GM12865 (cell line): Measurements from ENCODE around the gene ACHE.
A peak's percentile ranks its signal among the peaks of the same experiment; 100 is the strongest.

Experiments
- DNase-seq: peaks from one replicate; pipeline ENCODE4 v3.0.0; 2010; ENCODE audit warnings: low read depth
- H3K4me3 ChIP-seq: 2 replicates; pipeline ENCODE4 v1.5.1; 2011; ENCODE audit warnings: mild to moderate bottlenecking, low read depth, low read length, control low read depth
- TF ChIP-seq, protein P1 (sequence below): IDR thresholded peaks from 2 replicates; pipeline ENCODE4 v1.5.1; 2011; ENCODE audit warnings: low read length, control low read depth, low read depth, inconsistent platforms; ENCODE audit not compliant: insufficient read depth; ENCODE audit errors: missing control alignments

The ACHE gene

DNA sequence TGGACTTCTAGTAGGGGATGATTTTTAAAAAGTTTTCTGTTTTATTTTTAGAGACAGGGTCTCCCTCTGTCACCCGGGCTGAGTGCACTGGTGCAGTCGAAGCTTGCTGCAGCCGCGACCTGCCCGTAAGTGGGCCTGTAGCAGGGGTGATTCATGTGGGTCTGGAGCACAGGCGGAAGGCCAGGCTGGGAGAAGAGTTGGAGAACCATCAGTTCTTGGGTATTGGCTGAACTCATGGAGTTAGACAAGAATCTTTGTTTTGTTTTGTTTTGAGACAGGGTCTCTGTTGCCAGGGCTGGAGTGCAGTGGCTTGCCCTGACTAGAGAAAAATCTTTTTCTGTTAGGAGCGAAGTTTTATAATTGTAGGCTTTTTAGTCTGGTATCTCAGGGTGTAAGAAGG lies 15.0 kb downstream of the ACHE start:
- no peak for DNase-seq
- H3K4me3 ChIP-seq: no peak overlapping the region

DNA sequence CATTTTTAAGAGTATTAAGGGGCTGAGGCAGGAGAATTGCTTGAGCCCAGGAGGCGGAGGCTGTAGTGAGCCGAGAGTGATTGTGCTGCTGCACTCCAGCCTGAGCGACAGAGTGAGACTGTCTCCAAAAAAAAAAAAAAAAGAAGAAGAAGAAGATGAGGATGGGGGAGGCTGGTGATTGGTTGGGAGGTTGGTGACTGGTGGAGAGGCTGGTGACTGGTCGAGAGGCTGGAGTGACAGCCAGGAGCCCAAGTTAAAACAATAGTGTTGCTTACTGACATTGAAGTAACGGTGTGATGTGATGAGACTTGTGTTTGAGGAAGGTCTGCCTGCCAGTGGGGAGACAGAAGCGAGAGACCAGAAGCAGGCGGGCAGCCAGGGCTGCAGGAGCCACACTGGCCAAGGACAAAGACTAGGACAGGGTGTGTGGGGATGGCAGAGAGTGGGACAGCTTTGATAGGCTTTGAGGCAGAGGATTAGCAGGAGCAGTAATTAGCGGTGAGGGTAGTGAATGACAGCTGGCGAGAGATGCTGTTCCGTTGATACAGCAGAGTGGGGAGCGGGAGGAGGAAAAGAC lies 15.9 kb downstream of the ACHE start:
- TF ChIP-seq, protein P1, sequence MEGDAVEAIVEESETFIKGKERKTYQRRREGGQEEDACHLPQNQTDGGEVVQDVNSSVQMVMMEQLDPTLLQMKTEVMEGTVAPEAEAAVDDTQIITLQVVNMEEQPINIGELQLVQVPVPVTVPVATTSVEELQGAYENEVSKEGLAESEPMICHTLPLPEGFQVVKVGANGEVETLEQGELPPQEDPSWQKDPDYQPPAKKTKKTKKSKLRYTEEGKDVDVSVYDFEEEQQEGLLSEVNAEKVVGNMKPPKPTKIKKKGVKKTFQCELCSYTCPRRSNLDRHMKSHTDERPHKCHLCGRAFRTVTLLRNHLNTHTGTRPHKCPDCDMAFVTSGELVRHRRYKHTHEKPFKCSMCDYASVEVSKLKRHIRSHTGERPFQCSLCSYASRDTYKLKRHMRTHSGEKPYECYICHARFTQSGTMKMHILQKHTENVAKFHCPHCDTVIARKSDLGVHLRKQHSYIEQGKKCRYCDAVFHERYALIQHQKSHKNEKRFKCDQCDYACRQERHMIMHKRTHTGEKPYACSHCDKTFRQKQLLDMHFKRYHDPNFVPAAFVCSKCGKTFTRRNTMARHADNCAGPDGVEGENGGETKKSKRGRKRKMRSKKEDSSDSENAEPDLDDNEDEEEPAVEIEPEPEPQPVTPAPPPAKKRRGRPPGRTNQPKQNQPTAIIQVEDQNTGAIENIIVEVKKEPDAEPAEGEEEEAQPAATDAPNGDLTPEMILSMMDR: no peak
- no peak overlapping the region for H3K4me3 ChIP-seq
- DNase-seq: no peak

More for the DNA sequence above, 15.0 kb downstream of the ACHE start:
- TF ChIP-seq, protein P1: no peak

DNA sequence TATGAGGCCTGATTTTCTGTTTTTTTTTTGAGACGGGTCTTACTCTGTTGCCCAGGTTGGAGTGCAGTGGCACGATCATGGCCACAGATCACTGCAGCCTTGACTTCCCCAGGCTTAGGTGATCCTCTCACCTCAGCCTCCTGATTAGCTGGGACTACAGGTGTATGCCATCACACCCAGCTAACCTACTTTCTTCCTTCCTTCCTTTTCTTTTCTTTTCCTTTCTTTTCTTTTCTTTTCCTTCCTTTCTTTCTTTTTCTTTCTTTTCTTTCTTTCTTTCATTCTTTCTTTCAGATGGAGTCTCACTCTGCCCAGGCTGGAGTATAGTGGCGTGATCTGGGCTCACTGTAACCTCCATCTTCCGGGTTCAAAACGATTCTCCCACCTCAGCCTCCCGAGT lies 17.0 kb downstream of the ACHE start:
- no peak for DNase-seq
- TF ChIP-seq, protein P1: no peak
- H3K4me3 ChIP-seq: no peak overlapping the region

DNA sequence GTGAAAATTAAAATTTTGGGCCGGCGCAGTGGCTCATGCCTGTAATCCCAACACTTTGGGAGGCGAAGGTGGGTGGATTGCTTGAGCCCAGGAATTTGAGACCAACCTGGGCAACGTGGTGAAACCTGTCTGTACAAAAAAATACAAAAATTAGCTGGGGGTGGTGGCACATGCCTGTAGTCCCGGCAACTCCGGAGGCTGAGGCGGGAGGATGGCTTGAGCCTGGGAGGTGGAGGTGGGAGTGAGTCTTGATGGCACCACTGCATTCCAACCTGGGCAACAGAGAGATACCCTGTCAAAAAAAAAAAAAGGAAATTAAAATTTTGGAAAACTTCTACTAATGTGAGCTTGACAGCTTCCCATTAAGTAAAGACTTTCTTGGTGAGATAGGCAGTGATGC lies 17.7 kb downstream of the ACHE start:
- no peak overlapping the region for H3K4me3 ChIP-seq
- no peak for DNase-seq
- TF ChIP-seq, protein P1: no peak

DNA sequence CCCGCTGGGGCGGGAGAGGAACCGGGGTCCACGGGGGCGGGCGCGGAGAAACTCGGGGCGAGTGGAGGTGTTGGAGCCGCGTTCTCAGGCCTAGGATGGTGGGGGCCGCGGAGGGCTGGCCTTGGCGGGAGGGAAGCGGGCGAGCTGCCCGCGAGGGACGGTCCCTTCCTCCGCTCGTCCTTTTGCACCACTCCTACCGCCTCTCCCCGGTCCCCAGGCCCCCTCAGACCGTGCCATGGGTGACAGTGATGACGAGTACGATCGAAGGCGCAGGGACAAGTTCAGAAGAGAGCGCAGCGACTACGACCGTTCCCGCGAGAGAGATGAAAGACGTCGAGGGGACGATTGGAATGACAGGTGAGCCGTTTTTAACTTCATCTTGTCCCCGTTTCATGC lies 20.3 kb downstream of the ACHE start:
- TF ChIP-seq, protein P1: no peak
- peak; percentile 65 for DNase-seq
- H3K4me3 ChIP-seq: peak overlapping the region; percentile 80

DNA sequence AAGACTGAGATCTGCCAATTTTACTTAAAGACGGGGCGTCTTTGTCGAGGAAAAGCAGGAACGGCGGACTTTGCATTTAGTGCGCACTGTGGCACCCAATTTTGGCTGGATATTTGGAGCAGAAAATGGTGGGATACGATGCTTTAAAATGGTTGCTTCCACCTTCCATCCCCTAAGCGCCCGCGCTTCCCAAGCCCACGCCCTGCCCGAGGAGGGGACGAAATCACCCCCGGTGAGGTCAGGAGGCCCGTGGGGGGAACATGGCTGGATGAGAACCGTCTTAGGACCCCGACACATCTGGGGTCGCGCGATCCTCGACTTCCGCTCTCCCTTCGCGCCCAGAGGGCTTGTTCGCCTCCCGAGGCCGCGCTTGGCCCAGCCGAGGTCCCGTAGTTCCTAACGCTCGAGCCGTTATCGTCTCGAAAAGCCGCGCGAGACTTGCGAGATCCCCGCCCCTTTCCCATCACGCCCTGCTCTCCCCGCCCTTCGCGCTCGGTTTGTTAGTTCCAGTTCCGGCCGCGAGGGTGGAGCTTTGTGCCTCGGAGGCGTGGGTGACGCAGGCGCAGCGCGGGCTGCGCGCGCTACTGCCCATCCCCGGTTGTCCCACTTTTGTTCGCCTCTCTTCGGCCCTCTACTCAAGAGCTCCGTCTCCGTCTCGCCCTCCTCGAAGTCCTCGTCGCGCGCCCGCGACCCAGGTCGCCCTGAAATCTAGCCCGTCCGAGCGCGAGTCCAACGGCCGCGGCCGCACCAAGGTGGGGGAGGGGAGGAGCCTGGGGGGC lies 20.9 kb downstream of the ACHE start, which contains the start of gene SRRT:
Gene SRRT (plus strand): TSS at position 527 of the 779 bp plus-strand sequence. CDS start 488 bp downstream, outside the sequence.
- TF ChIP-seq, protein P1: peak; percentile 8
- peak; percentile 99 for DNase-seq
- peak within 1 kb of the TSS; percentile 85 for H3K4me3 ChIP-seq
